ENCODE measurements around the gene ZIC3. TPM values are rescaled to one million over a fixed set of nuclear protein-coding genes. Genes with fewer than 3 reads are reported as not detected.

Gene ZIC3
- total and polyA plus RNA-seq, 7 experiments from 2014 or later, result not detected

DNA sequence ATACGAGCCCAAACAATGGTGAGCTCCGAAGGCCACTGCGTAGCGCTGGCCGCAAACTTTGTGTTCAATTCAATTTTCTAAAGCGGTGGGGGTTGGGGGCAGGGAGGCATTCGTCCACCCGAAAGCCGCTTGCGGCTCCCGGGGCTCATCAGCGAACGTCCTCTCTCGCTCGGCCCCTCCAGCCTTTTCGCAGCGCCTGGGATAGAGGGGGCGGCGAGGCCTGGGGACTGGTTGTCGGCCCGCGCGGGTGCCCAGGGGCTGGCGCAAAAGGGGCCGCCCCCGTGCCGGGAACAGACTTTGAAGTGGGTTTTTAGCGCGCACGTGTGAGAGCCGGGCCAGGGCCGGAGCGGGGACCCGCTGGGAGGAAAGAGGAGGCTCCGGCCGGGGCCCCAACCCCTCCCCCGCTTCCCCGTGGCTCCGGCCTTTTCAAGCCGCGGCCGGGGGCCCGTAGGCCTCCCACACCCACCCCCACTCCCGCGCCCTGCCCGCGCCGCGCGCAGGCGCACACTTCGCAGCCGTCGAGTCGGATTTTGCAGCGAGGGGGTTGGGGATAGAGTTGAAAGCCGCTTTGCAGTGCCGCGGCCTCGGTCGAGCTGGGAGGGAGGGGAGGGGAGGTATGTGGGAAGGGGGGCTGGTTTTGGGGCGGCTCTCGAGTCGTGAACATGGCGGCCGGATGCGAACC lies 8.3 kb downstream of the ZIC3 start:
- peaks cover 0 to 1% (median 0%) of the 10 kb centered on the region in 7 donors for H3K4me1 Mint-ChIP-seq
- intact Hi-C loops (cut with micrococcal nuclease), result no loop called here
- H3K4me3 ChIP-seq (ENCODE audit: low read length), result no peak overlapping the region
- H3K36me3 Mint-ChIP-seq, result no peaks in the 10 kb centered on the region
- H3K4me3 Mint-ChIP-seq, result peak overlapping the region in 3 of 10 donors; percentile 7 to 53 (median 35)
- ATAC-seq (no peak), DNase-seq (no peak)
- ChIA-PET CTCF (no interaction called here), POLR2A (no interaction called here)
- no peaks in the 10 kb centered on the region for H3K4me1 ChIP-seq (ENCODE audit: control insufficient read depth in 2 of 2, insufficient read depth in 2 of 2, low read length in 2 of 2)
- no peak overlapping the region for H3K27ac Mint-ChIP-seq
- no peaks in the 10 kb centered on the region for H3K9me3 ChIP-seq (ENCODE audit: control insufficient read depth in 2 of 3, low read length in 3 of 3)
- H3K27me3 Mint-ChIP-seq, result peaks cover 26 to 68% (median 55%) of the 10 kb centered on the region in 5 donors
- H3K27me3 ChIP-seq (ENCODE audit: control insufficient read depth in 2 of 2, insufficient read depth in 2 of 2, low read length in 2 of 2), result peaks cover 0 to 12% of the 10 kb centered on the region in 2 donors
- no peaks in the 10 kb centered on the region for H3K36me3 ChIP-seq (ENCODE audit: control insufficient read depth in 2 of 3, insufficient read depth in 3 of 3, low read length in 3 of 3)
- peaks cover 0 to 14% (median 6%) of the 10 kb centered on the region in 11 donors for H3K9me3 Mint-ChIP-seq
- no peak overlapping the region for H3K27ac ChIP-seq (ENCODE audit: low read depth, low read length)

DNA sequence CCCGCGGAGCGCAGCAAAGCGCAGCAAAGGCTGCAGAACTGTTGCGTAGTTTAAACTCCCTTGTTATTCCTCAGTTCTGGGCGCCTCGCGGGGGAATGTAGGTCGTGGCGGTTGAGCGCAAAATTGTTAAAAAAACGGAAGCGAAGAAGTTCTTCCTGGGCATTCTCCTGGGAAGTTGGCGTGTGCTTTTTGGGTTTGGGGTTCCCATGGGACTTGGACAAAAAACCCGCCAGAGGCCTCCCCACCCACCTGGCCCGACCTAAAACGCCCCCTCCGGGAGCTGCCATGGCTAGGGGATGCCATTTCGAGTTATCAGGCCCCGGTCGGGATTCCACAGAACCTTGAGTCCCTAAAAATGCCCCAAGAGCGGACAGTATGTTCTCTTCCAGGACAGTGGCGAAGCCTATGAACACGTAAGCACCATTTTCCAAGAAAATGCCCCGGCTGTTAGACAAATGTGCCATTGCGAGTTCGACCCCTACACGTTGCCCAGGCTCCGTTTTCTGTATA lies 8.9 kb downstream of the ZIC3 start:
- no peaks in the 10 kb centered on the region for H3K36me3 ChIP-seq (ENCODE audit: control insufficient read depth in 2 of 3, insufficient read depth in 3 of 3, low read length in 3 of 3)
- Mint-ChIP-seq H3K4me1 (peaks cover 0 to 1% (median 0%) of the 10 kb centered on the region in 7 donors), H3K27me3 (peaks cover 24 to 63% (median 52%) of the 10 kb centered on the region in 5 donors), H3K9me3 (peaks cover 0 to 12% (median 6%) of the 10 kb centered on the region in 11 donors), H3K27ac (no peak overlapping the region), H3K36me3 (no peaks in the 10 kb centered on the region), H3K4me3 (peak overlapping the region in 3 of 10 donors; percentile 7 to 53 (median 35))
- H3K4me3 ChIP-seq (ENCODE audit: low read length), result no peak overlapping the region
- POLR2A ChIA-PET, result no interaction called here
- no peaks in the 10 kb centered on the region for H3K9me3 ChIP-seq (ENCODE audit: control insufficient read depth in 2 of 3, low read length in 3 of 3)
- H3K27me3 ChIP-seq (ENCODE audit: control insufficient read depth in 2 of 2, insufficient read depth in 2 of 2, low read length in 2 of 2), result peaks cover 0 to 12% of the 10 kb centered on the region in 2 donors
- H3K4me1 ChIP-seq (ENCODE audit: control insufficient read depth in 2 of 2, insufficient read depth in 2 of 2, low read length in 2 of 2), result no peaks in the 10 kb centered on the region
- ATAC-seq, result no peak
- DNase-seq, result no peak
- intact Hi-C loops (cut with micrococcal nuclease), result no loop called here
- no peak overlapping the region for H3K27ac ChIP-seq (ENCODE audit: low read depth, low read length)
- CTCF ChIA-PET, result no interaction called here

DNA sequence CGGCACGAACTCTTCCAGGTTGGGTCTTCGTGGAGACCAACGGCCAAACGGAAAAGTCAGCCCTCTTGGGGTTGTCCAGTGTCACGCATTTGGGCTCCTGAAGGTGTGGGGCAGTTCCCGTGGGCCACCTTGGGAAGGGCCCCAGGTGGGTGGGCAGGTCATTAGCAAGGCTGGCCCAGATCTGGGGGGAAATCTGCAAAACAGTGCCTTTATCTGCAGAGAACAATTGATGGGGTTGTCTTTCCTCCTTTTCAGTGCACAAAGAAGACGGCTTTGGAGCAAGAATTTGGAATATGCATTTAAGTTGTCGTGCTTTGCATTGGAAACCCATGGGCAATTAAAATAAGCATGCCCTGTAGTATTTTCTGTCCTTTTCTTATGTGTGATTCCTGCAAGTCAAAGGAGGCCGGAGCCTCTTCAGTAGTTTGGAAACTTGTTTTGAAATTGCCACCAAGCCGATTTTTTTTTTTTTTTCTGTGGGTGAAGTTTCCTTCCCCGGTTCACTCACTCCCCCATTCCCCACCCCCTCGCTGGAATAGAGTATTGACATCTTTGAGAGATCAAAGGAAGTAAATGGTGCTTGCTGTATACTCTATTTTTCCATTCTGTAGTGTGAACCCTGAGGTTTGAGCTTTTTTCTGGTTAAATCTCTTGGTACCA lies 9.8 kb downstream of the ZIC3 start:
- no peak overlapping the region for H3K27ac ChIP-seq (ENCODE audit: low read depth, low read length)
- Mint-ChIP-seq H3K36me3 (no peaks in the 10 kb centered on the region), H3K4me3 (no peak overlapping the region), H3K4me1 (peaks cover 0 to 1% (median 0%) of the 10 kb centered on the region in 7 donors), H3K9me3 (peaks cover 0 to 9% (median 0%) of the 10 kb centered on the region in 11 donors), H3K27me3 (peaks cover 16 to 54% (median 43%) of the 10 kb centered on the region in 5 donors), H3K27ac (no peak overlapping the region)
- H3K9me3 ChIP-seq (ENCODE audit: control insufficient read depth in 2 of 3, low read length in 3 of 3), result no peaks in the 10 kb centered on the region
- ATAC-seq, result no peak
- ChIA-PET CTCF (no interaction called here), POLR2A (no interaction called here)
- no peak overlapping the region for H3K4me3 ChIP-seq (ENCODE audit: low read length)
- no peaks in the 10 kb centered on the region for H3K36me3 ChIP-seq (ENCODE audit: control insufficient read depth in 2 of 3, insufficient read depth in 3 of 3, low read length in 3 of 3)
- no peak for DNase-seq
- peaks cover 0 to 3% of the 10 kb centered on the region in 2 donors for H3K27me3 ChIP-seq (ENCODE audit: control insufficient read depth in 2 of 2, insufficient read depth in 2 of 2, low read length in 2 of 2)
- intact Hi-C loops (cut with micrococcal nuclease), result no loop called here
- H3K4me1 ChIP-seq (ENCODE audit: control insufficient read depth in 2 of 2, insufficient read depth in 2 of 2, low read length in 2 of 2), result no peaks in the 10 kb centered on the region

DNA sequence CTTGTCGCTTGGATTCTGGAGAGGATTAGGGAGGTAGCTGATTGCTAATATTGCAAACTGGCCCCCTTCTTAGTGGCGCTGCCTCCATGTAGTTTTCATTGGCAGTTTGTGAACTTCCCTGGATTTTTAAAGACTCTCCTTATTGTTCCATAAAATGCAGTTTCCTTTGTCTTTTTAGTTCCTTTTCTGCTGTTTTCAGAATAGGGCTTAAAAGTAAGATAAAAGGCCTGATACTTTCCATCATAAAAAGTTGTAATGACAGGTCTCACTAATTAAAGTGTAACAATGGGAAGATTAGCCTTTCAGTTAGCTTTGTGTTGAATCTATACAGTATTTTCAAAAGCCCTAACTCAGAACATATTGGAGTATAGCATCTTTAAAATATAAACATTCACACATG lies 21.2 kb downstream of the ZIC3 start:
- no peak for ATAC-seq
- Mint-ChIP-seq H3K9me3 (no peaks in the 10 kb centered on the region), H3K36me3 (no peaks in the 10 kb centered on the region), H3K4me3 (no peak overlapping the region), H3K27me3 (peaks cover 0 to 20% (median 13%) of the 10 kb centered on the region in 5 donors), H3K27ac (no peak overlapping the region), H3K4me1 (no peaks in the 10 kb centered on the region)
- ChIA-PET POLR2A (no interaction called here), CTCF (no interaction called here)
- Histone ChIP-seq H3K4me3 (ENCODE audit: low read length) (no peak overlapping the region), H3K9me3 (ENCODE audit: control insufficient read depth in 2 of 3, low read length in 3 of 3) (no peaks in the 10 kb centered on the region), H3K36me3 (ENCODE audit: control insufficient read depth in 2 of 3, insufficient read depth in 3 of 3, low read length in 3 of 3) (no peaks in the 10 kb centered on the region), H3K4me1 (ENCODE audit: control insufficient read depth in 2 of 2, insufficient read depth in 2 of 2, low read length in 2 of 2) (no peaks in the 10 kb centered on the region), H3K27ac (ENCODE audit: low read depth, low read length) (no peak overlapping the region), H3K27me3 (ENCODE audit: control insufficient read depth in 2 of 2, insufficient read depth in 2 of 2, low read length in 2 of 2) (no peaks in the 10 kb centered on the region)
- intact Hi-C loops (cut with micrococcal nuclease), result no loop called here
- DNase-seq, result no peak

DNA sequence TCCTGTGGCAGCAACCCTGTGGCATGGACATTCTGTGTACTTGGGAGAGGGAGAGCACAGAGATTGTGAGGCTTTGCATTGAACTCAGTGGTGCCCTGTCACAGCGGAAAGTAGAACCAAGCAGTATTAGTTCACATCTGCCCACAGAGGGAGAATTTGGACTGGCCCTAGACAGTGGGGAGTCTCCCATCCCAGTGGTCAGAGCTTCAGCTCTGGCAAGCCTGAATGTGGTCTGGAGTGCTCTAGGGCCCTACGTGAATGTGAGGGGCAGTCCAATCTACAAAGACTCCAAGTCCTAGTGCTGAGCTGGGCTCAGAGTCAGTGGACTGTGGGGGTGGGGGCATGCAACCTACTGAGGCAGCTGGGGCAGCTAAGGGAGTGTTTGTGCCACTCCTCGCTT lies 34.8 kb downstream of the ZIC3 start:
- no peak for DNase-seq

More for the DNA sequence above, 34.8 kb downstream of the ZIC3 start:
- POLR2A ChIA-PET, result no interaction called here
- Histone ChIP-seq H3K27me3 (ENCODE audit: control insufficient read depth in 2 of 2, insufficient read depth in 2 of 2, low read length in 2 of 2) (no peaks in the 10 kb centered on the region), H3K4me3 (ENCODE audit: low read length) (no peak overlapping the region), H3K27ac (ENCODE audit: low read depth, low read length) (no peak overlapping the region), H3K9me3 (ENCODE audit: control insufficient read depth in 2 of 3, low read length in 3 of 3) (no peaks in the 10 kb centered on the region), H3K36me3 (ENCODE audit: control insufficient read depth in 2 of 3, insufficient read depth in 3 of 3, low read length in 3 of 3) (no peaks in the 10 kb centered on the region), H3K4me1 (ENCODE audit: control insufficient read depth in 2 of 2, insufficient read depth in 2 of 2, low read length in 2 of 2) (no peaks in the 10 kb centered on the region)
- Mint-ChIP-seq H3K4me3 (no peak overlapping the region), H3K9me3 (peaks cover 0 to 9% (median 0%) of the 10 kb centered on the region in 11 donors), H3K27me3 (peaks cover 0 to 22% (median 11%) of the 10 kb centered on the region in 5 donors), H3K36me3 (no peaks in the 10 kb centered on the region), H3K27ac (no peak overlapping the region), H3K4me1 (no peaks in the 10 kb centered on the region)
- no peak for ATAC-seq
- intact Hi-C loops (cut with micrococcal nuclease), result no loop called here
- CTCF ChIA-PET, result no interaction called here

Data from naive thymus-derived CD4-positive, alpha-beta T cell (primary cell).